ENCODE measurements around the gene CCNF.
A peak's percentile ranks its signal among the peaks of the same experiment; 100 is the strongest.

CCNF gene

GRCh38 chr16:2505695-2506094, 76.4 kb downstream of the CCNF start (continued):
- TF ChIP-seq SCRT1 (tag by site-specific recombination; IDR thresholded peaks at IDR 0.05; ENCODE audit: borderline replicate concordance) (peak; percentile 74), ZNF202 (tag by site-specific recombination; IDR thresholded peaks at IDR 0.05; ENCODE audit: borderline replicate concordance) (no peak), ZNF155 (tag by site-specific recombination; IDR thresholded peaks at IDR 0.05) (no peak)

- Histone ChIP-seq H3K4me1 (ENCODE audit: control insufficient read depth, insufficient read depth, low read length) (peaks cover 2% of the 10 kb centered on the region; the same call in 1 of the 2 replicates), H3K36me3 (ENCODE audit: control insufficient read depth in 2 of 2, insufficient read depth in 1 of 2, low read length in 2 of 2) (no peaks in the 10 kb centered on the region; a peak in 1 of 3 replicates), H3K27ac (ENCODE audit: extremely low read depth, low read depth, low read length) (no peak overlapping the region), H3K9me3 (ENCODE audit: control insufficient read depth, insufficient read depth, low read depth, low read length) (no peaks in the 10 kb centered on the region), H3K4me3 (ENCODE audit: low read depth, low read length) (no peak overlapping the region)
- CTCF ChIA-PET, result no interaction called here
- POLR2A ChIA-PET, result interaction anchor here (0.6 to 1.0 kb wide), 2 partner anchors 48 to 495 kb away, joined by 3 to 6 read pairs; partner anchors contain the start of gene TEDC2
- no peak for TF ChIP-seq ZBTB1 (tag by site-specific recombination; IDR thresholded peaks at IDR 0.05)
- TF ChIP-seq ZNF677 (tag by site-specific recombination; IDR thresholded peaks at IDR 0.05), result no peak
- TF ChIP-seq EGR2 (tag by site-specific recombination; IDR thresholded peaks at IDR 0.05; ENCODE audit: low read depth), result peak; percentile 30; the same call in 1 of the 2 replicates
- no peak for TF ChIP-seq SCRT1 (tag by site-specific recombination; IDR thresholded peaks at IDR 0.05; ENCODE audit: borderline replicate concordance)
- TF ChIP-seq GLIS1 (tag by site-specific recombination; IDR thresholded peaks at IDR 0.05), result peak; percentile 72
- no peak for TF ChIP-seq ZNF2 (tag by site-specific recombination; IDR thresholded peaks at IDR 0.05)
Observed at GRCh38 chr16:2507052-2507659, 77.9 kb downstream of the CCNF start.

- Histone ChIP-seq H3K36me3 (ENCODE audit: control insufficient read depth in 2 of 2, insufficient read depth in 1 of 2, low read length in 2 of 2) (no peaks in the 10 kb centered on the region; a peak in 1 of 3 replicates), H3K4me1 (ENCODE audit: control insufficient read depth, insufficient read depth, low read length) (peaks cover 2% of the 10 kb centered on the region; the same call in 1 of the 2 replicates), H3K4me3 (ENCODE audit: low read depth, low read length) (no peak overlapping the region), H3K9me3 (ENCODE audit: control insufficient read depth, insufficient read depth, low read depth, low read length) (no peaks in the 10 kb centered on the region), H3K27ac (ENCODE audit: extremely low read depth, low read depth, low read length) (no peak overlapping the region)
- POLR2A ChIA-PET, result interaction anchor here (0.6 kb wide), 1 partner anchor 496 kb away, joined by 6 read pairs; no protein-coding TSS in a partner anchor
- CTCF ChIA-PET, result no interaction called here
- TF ChIP-seq OVOL3 (tag by site-specific recombination; IDR thresholded peaks at IDR 0.05) (no peak), ZNF654 (tag by site-specific recombination; IDR thresholded peaks at IDR 0.05; ENCODE audit: low read depth) (no peak), ZNF560 (tag by site-specific recombination; IDR thresholded peaks at IDR 0.05; ENCODE audit: borderline replicate concordance) (no peak), ZNF398 (tag by site-specific recombination; IDR thresholded peaks at IDR 0.05) (no peak), ZBTB49 (tag by site-specific recombination; IDR thresholded peaks at IDR 0.05; ENCODE audit: low read depth) (no peak), ZNF658 (tag by site-specific recombination; IDR thresholded peaks at IDR 0.05) (no peak), ZNF404 (tag by site-specific recombination; IDR thresholded peaks at IDR 0.05) (no peak), ZBTB7A (tag by site-specific recombination; IDR thresholded peaks at IDR 0.05; ENCODE audit: low read depth) (no peak), ZBTB20 (tag by site-specific recombination; IDR thresholded peaks at IDR 0.05) (no peak), ZNF501 (tag by site-specific recombination; IDR thresholded peaks at IDR 0.05) (no peak), MYNN (tag by site-specific recombination; IDR thresholded peaks at IDR 0.05; ENCODE audit: borderline replicate concordance) (no peak), ZFP41 (tag by site-specific recombination; IDR thresholded peaks at IDR 0.05; ENCODE audit: borderline replicate concordance) (no peak)
Observed at GRCh38 chr16:2507665-2508064, 78.4 kb downstream of the CCNF start.

Data from HEK293 (cell line).